MM.1S (cell line): ENCODE results near the gene FAM216B.

Experiments
- DNase-seq: peaks from one replicate; pipeline ENCODE4 v3.0.0-alpha.2; 2015
- H2AFZ ChIP-seq: fragments of 300-600 bp; sonication (generic); 2 replicates; pipeline ENCODE4 v1.6.0; 2016; ENCODE audit warnings: antibody characterized with exemption, low read length
- H3F3A ChIP-seq: fragments of 300-600 bp; sonication (generic); 2 replicates; pipeline ENCODE4 v1.6.1; 2016; ENCODE audit warnings: mild to moderate bottlenecking, antibody characterized with exemption, low read length, moderate library complexity, mixed read lengths; ENCODE audit not compliant: insufficient read depth
- H3K27ac ChIP-seq: fragments of 300-600 bp; sonication (generic); 2 replicates; pipeline ENCODE4 v1.5.1; 2016; ENCODE audit warnings: mild to moderate bottlenecking, low read length
- H3K27me3 ChIP-seq: fragments of 300-600 bp; sonication (generic); replicated peaks from 2 replicates; pipeline ENCODE4 v1.6.0; 2016; ENCODE audit warnings: low read length; ENCODE audit not compliant: insufficient read depth
- H3K36me3 ChIP-seq: fragments of 300-600 bp; sonication (generic); replicated peaks from 2 replicates; pipeline ENCODE4 v1.6.1; 2016; ENCODE audit warnings: mild to moderate bottlenecking, low read length, mixed read lengths; ENCODE audit not compliant: insufficient read depth
- H3K4me1 ChIP-seq: fragments of 300-600 bp; sonication (generic); 2 replicates; pipeline ENCODE4 v1.6.1; 2016; ENCODE audit warnings: low read length, mixed read lengths
- H3K4me2 ChIP-seq: fragments of 300-600 bp; sonication (generic); 2 replicates; pipeline ENCODE4 v1.6.0; 2016; ENCODE audit warnings: low read depth, low read length
- H3K4me3 ChIP-seq: fragments of 300-600 bp; sonication (generic); 2 replicates; pipeline ENCODE4 v1.5.1; 2016; ENCODE audit warnings: low read length, mixed read lengths
- H3K79me2 ChIP-seq: fragments of 300-600 bp; sonication (generic); 2 replicates; pipeline ENCODE4 v1.6.1; 2016; ENCODE audit warnings: mixed run types, low read length, mixed read lengths
- H3K9ac ChIP-seq: fragments of 300-600 bp; sonication (generic); 2 replicates; pipeline ENCODE4 v1.6.1; 2016; ENCODE audit warnings: low read length, mixed read lengths
- H3K9me2 ChIP-seq: fragments of 300-600 bp; sonication (generic); replicated peaks from 2 replicates; pipeline ENCODE4 v1.6.1; 2016; ENCODE audit warnings: mild to moderate bottlenecking, low read length, mixed read lengths; ENCODE audit not compliant: insufficient read depth
- H3K9me3 ChIP-seq: fragments of 300-600 bp; sonication (generic); replicated peaks from 2 replicates; pipeline ENCODE4 v1.6.1; 2016; ENCODE audit warnings: mild to moderate bottlenecking, low read length, mixed read lengths; ENCODE audit not compliant: insufficient read depth
- H4K20me1 ChIP-seq: fragments of 300-600 bp; sonication (generic); 2 replicates; pipeline ENCODE4 v1.6.1; 2016; ENCODE audit warnings: mild to moderate bottlenecking, low read length, moderate library complexity, mixed read lengths; ENCODE audit not compliant: insufficient read depth
- EZH2 ChIP-seq: fragments of 300-600 bp; sonication (generic); optimal IDR thresholded peaks from 2 replicates; pipeline ENCODE3; 2017; ENCODE audit warnings: low read depth, mild to moderate bottlenecking, antibody characterized with exemption, low read length, mixed read lengths
- EZH2phosphoT487 ChIP-seq: fragments of 300-600 bp; sonication (generic); IDR thresholded peaks from 2 replicates; pipeline ENCODE4 v1.6.1; 2018; ENCODE audit warnings: antibody characterized with exemption, low read length
- TF ChIP-seq, protein P1 (sequence below): fragments of 300-600 bp; sonication (generic); IDR thresholded peaks from 2 replicates; pipeline ENCODE4 v1.5.1; 2016; ENCODE audit warnings: antibody characterized with exemption, low read length, mixed read lengths

FAM216B gene

DNA sequence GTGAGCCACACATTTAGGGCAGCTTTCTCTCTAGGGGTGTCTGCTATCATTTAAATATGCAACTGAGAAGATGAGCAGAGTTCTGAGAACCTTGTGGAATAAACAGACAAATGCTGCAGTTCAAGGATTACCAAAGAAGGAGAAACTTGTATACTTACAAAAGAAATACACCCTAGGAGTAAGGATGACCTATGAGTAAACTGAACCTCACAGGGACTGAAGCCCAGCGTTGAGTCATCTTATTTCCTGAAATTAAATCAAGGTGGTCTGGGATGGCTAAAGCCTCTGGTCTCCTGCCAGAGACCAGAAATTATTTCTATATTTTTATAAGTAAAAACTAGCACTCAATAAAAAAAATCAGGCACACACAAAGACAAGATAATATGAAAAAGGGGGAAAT is 40.1 kb downstream of the FAM216B start:
- Histone ChIP-seq H3K4me2 (no peak overlapping the region), H3K27ac (no peak overlapping the region)
- no peak for DNase-seq

DNA sequence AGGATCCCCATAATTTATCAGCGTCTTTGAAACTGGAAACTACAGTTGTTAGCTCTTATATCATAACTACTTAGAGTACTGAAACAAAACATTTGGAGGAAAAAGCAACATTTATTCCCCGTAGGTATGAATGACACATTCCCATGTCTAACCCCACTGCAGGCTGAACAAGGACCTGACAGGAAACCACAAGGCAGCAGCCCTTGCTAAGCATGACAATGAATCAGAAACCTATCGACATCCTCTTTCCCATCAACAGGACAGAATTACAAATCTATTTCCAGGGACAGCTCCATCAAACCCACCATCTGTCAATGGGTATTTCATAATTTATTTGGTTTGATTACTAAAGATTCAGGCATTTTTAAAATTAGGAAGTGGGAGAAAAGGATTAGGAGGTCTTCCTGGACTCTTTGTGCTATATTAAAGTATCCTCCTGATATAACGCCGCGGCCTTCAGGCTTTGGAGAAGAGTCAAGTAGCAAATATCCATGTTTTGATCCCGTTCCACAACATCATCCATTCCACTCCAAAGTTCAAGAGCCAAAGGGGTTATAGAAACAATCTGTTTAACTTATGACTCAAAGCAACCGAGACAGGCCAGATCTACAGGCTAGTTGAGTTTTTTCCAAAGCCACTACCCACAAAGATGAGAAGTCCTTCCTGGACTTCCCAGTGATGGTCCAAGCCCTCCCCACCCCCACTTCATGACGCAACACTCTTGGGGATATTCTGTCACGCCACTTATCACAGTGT is 51.1 kb downstream of the FAM216B start:
- Histone ChIP-seq H3K4me3 (no peak overlapping the region), H3K36me3 (no peaks in the 10 kb centered on the region), H3F3A (no peaks in the 10 kb centered on the region), H3K27ac (no peak overlapping the region), H3K9ac (no peak overlapping the region), H3K4me2 (no peak overlapping the region), H3K9me3 (no peaks in the 10 kb centered on the region), H3K4me1 (no peaks in the 10 kb centered on the region), H3K79me2 (no peaks in the 10 kb centered on the region), H3K27me3 (no peaks in the 10 kb centered on the region), H2AFZ (no peak overlapping the region), H4K20me1 (no peaks in the 10 kb centered on the region), H3K9me2 (no peaks in the 10 kb centered on the region)
- TF ChIP-seq, protein P1, sequence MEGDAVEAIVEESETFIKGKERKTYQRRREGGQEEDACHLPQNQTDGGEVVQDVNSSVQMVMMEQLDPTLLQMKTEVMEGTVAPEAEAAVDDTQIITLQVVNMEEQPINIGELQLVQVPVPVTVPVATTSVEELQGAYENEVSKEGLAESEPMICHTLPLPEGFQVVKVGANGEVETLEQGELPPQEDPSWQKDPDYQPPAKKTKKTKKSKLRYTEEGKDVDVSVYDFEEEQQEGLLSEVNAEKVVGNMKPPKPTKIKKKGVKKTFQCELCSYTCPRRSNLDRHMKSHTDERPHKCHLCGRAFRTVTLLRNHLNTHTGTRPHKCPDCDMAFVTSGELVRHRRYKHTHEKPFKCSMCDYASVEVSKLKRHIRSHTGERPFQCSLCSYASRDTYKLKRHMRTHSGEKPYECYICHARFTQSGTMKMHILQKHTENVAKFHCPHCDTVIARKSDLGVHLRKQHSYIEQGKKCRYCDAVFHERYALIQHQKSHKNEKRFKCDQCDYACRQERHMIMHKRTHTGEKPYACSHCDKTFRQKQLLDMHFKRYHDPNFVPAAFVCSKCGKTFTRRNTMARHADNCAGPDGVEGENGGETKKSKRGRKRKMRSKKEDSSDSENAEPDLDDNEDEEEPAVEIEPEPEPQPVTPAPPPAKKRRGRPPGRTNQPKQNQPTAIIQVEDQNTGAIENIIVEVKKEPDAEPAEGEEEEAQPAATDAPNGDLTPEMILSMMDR, result no peak
- TF ChIP-seq EZH2phosphoT487 (no peak), EZH2 (no peak)
- DNase-seq, result no peak

More for the DNA sequence above, 40.1 kb downstream of the FAM216B start:
- H3K36me3 ChIP-seq, result no peaks in the 10 kb centered on the region
- no peak overlapping the region for H3K4me3 ChIP-seq
- no peaks in the 10 kb centered on the region for H3K79me2 ChIP-seq
- TF ChIP-seq EZH2 (no peak), EZH2phosphoT487 (no peak)
- TF ChIP-seq, protein P1, result no peak
- no peaks in the 10 kb centered on the region for H3K4me1 ChIP-seq
- no peak overlapping the region for H3K9ac ChIP-seq
- no peaks in the 10 kb centered on the region for H4K20me1 ChIP-seq
- no peaks in the 10 kb centered on the region for H3K9me3 ChIP-seq
- no peaks in the 10 kb centered on the region for H3K9me2 ChIP-seq
- H2AFZ ChIP-seq, result no peak overlapping the region
- H3F3A ChIP-seq, result no peaks in the 10 kb centered on the region
- H3K27me3 ChIP-seq, result no peaks in the 10 kb centered on the region

DNA sequence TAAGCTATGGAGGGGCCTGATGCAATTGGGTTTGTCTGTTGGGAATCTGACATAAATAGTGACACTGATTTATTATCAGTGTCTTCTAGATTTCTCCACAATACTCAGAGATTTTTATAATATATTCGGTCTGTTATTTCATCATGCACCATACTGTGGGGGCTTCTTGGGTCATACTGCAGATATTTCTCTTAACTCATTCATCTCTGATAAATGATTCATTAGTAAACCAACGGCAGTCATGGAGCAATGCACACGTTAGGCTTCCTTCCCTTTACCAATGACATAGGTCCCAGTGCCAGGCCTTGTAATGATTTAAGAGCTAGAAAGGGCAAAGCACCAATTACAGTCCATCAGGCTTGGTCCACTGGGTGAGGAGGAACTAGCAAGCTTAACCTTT is 53.6 kb downstream of the FAM216B start:
- TF ChIP-seq EZH2 (no peak), EZH2phosphoT487 (no peak)
- TF ChIP-seq, protein P1, result no peak
- Histone ChIP-seq H3K27me3 (no peaks in the 10 kb centered on the region), H3K4me1 (no peaks in the 10 kb centered on the region), H3K9me3 (no peaks in the 10 kb centered on the region), H3K4me2 (no peak overlapping the region), H4K20me1 (no peaks in the 10 kb centered on the region), H3K36me3 (no peaks in the 10 kb centered on the region), H3K9me2 (no peaks in the 10 kb centered on the region), H3K9ac (no peak overlapping the region), H3F3A (no peaks in the 10 kb centered on the region), H3K27ac (no peak overlapping the region), H3K4me3 (no peak overlapping the region), H2AFZ (no peak overlapping the region), H3K79me2 (no peaks in the 10 kb centered on the region)
- DNase-seq, result no peak
